Measurements from ENCODE around the gene RAB9B. TPM values are rescaled to one million over a fixed set of nuclear protein-coding genes. Genes with fewer than 3 reads are reported as not detected.
A peak's percentile ranks its signal among the peaks of the same experiment; 100 is the strongest.
"Not testable (repeated sequence)": the region's sequence is repeated elsewhere in the genome, so short reads cannot be mapped to it uniquely, and the experiment has no call there.

The RAB9B gene
- total RNA-seq, 1 donor from 2014 or later: 0.33 TPM

- DNase-seq (ENCODE audit: low read depth): no peak
- TF ChIP-seq CTCF (IDR thresholded peaks at IDR 0.05; ENCODE audit: insufficient read depth, low read length, poor library complexity, severe bottlenecking): no peak
- H3K36me3 ChIP-seq (ENCODE audit: control insufficient read depth, insufficient read depth, low read length): no peaks in the 10 kb centered on the region
- no peaks in the 10 kb centered on the region for H3K27me3 ChIP-seq (ENCODE audit: control insufficient read depth, insufficient read depth, low read length)
- H3K4me3 ChIP-seq (ENCODE audit: low read depth, low read length): no peak overlapping the region
Observed at GRCh38 chrX:103818842-103819619, 13.0 kb downstream of the RAB9B start.

- Histone ChIP-seq H3K36me3 (ENCODE audit: control insufficient read depth, insufficient read depth, low read length) (no peaks in the 10 kb centered on the region), H3K27me3 (ENCODE audit: control insufficient read depth, insufficient read depth, low read length) (no peaks in the 10 kb centered on the region), H3K4me3 (ENCODE audit: low read depth, low read length) (no peak overlapping the region)
- no peak for DNase-seq (ENCODE audit: low read depth)
- TF ChIP-seq CTCF (IDR thresholded peaks at IDR 0.05; ENCODE audit: insufficient read depth, low read length, poor library complexity, severe bottlenecking): peak; percentile 55
Observed at GRCh38 chrX:103817502-103817901, 14.6 kb downstream of the RAB9B start.

GRCh38 chrX:103817101-103817500 lies 15.0 kb downstream of the RAB9B start:
- H3K4me3 ChIP-seq (ENCODE audit: low read depth, low read length); DNase-seq (ENCODE audit: low read depth); H3K36me3 ChIP-seq (ENCODE audit: control insufficient read depth, insufficient read depth, low read length); H3K27me3 ChIP-seq (ENCODE audit: control insufficient read depth, insufficient read depth, low read length): not testable (repeated sequence)

- H3K27me3 ChIP-seq (ENCODE audit: control insufficient read depth, insufficient read depth, low read length): no peaks in the 10 kb centered on the region
- no peak for DNase-seq (ENCODE audit: low read depth)
- H3K4me3 ChIP-seq (ENCODE audit: low read depth, low read length): no peak overlapping the region
- H3K36me3 ChIP-seq (ENCODE audit: control insufficient read depth, insufficient read depth, low read length): no peaks in the 10 kb centered on the region
- TF ChIP-seq CTCF (IDR thresholded peaks at IDR 0.05; ENCODE audit: insufficient read depth, low read length, poor library complexity, severe bottlenecking): no peak
Observed at GRCh38 chrX:103811858-103812257, 20.2 kb downstream of the RAB9B start.

GRCh38 chrX:103806862-103807474 lies 25.1 kb downstream of the RAB9B start:
- H3K27me3 ChIP-seq (ENCODE audit: control insufficient read depth, insufficient read depth, low read length): no peaks in the 10 kb centered on the region
- no peak for TF ChIP-seq CTCF (IDR thresholded peaks at IDR 0.05; ENCODE audit: insufficient read depth, low read length, poor library complexity, severe bottlenecking)
- no peaks in the 10 kb centered on the region for H3K36me3 ChIP-seq (ENCODE audit: control insufficient read depth, insufficient read depth, low read length)
- no peak overlapping the region for H3K4me3 ChIP-seq (ENCODE audit: low read depth, low read length)
- no peak for DNase-seq (ENCODE audit: low read depth)

GRCh38 chrX:103805860-103806259 lies 26.2 kb downstream of the RAB9B start:
- Histone ChIP-seq H3K4me3 (ENCODE audit: low read depth, low read length) (no peak overlapping the region), H3K36me3 (ENCODE audit: control insufficient read depth, insufficient read depth, low read length) (no peaks in the 10 kb centered on the region), H3K27me3 (ENCODE audit: control insufficient read depth, insufficient read depth, low read length) (no peaks in the 10 kb centered on the region)
- TF ChIP-seq CTCF (IDR thresholded peaks at IDR 0.05; ENCODE audit: insufficient read depth, low read length, poor library complexity, severe bottlenecking): no peak
- no peak for DNase-seq (ENCODE audit: low read depth)

Measured in kidney epithelial cell (primary cell).